NT2/D1 (cell line): ENCODE results near the gene MIGA2.
A peak's percentile ranks its signal among the peaks of the same experiment; 100 is the strongest.

Experiments used
- DNase-seq: peaks from one replicate; pipeline ENCODE4 v3.0.0-alpha.2; 2011; ENCODE audit warnings: low read depth, low spot score
- H3K27me3 ChIP-seq: 2 replicates; pipeline ENCODE4 v1.6.0; 2011; ENCODE audit warnings: mild to moderate bottlenecking; ENCODE audit not compliant: insufficient read length, insufficient read depth
- H3K36me3 ChIP-seq: 2 replicates; pipeline ENCODE4 v1.6.1; 2011; ENCODE audit warnings: mild to moderate bottlenecking, low read length, mixed read lengths; ENCODE audit not compliant: insufficient read depth, insufficient read length
- H3K4me1 ChIP-seq: 2 replicates; pipeline ENCODE4 v1.5.1; 2011; ENCODE audit not compliant: insufficient read depth, insufficient read length
- H3K4me3 ChIP-seq: 2 replicates; pipeline ENCODE4 v1.5.1; 2011; ENCODE audit warnings: low read depth; ENCODE audit not compliant: insufficient read length
- H3K9ac ChIP-seq: 2 replicates; pipeline ENCODE4 v1.6.0; 2011; ENCODE audit warnings: low read depth; ENCODE audit not compliant: insufficient read length
- H3K9me3 ChIP-seq: 2 replicates; pipeline ENCODE4 v1.5.1; 2011; ENCODE audit warnings: mild to moderate bottlenecking, low read length; ENCODE audit not compliant: insufficient read depth
- SUZ12 ChIP-seq: IDR thresholded peaks from 2 replicates; pipeline ENCODE4 v1.6.1; 2011; ENCODE audit not compliant: insufficient read length, insufficient read depth; ENCODE audit errors: extremely low read depth
- YY1 ChIP-seq: IDR thresholded peaks from 2 replicates; pipeline ENCODE4 v1.6.1; 2011; ENCODE audit not compliant: insufficient read length, insufficient read depth
- ZNF274 ChIP-seq: IDR thresholded peaks from 2 replicates; pipeline ENCODE4 v1.6.1; 2011; ENCODE audit warnings: mild to moderate bottlenecking, low read depth, low read length

The MIGA2 gene

GRCh38 chr9:129012893-129013448, 23.5 kb upstream of the MIGA2 start:
- peaks cover 64% of the 10 kb centered on the region for H3K36me3 ChIP-seq

GRCh38 chr9:129013674-129014073, 22.8 kb upstream of the MIGA2 start:
- DNase-seq, result no peak
- Histone ChIP-seq H3K9me3 (no peaks in the 10 kb centered on the region), H3K9ac (no peak overlapping the region), H3K36me3 (peaks cover 57% of the 10 kb centered on the region), H3K27me3 (no peaks in the 10 kb centered on the region), H3K4me3 (no peak overlapping the region), H3K4me1 (peaks cover 23% of the 10 kb centered on the region)
- TF ChIP-seq YY1 (no peak), ZNF274 (no peak), SUZ12 (no peak)

More at GRCh38 chr9:129012893-129013448, 23.5 kb upstream of the MIGA2 start:
- Histone ChIP-seq H3K9me3 (no peaks in the 10 kb centered on the region), H3K4me3 (no peak overlapping the region), H3K9ac (no peak overlapping the region), H3K27me3 (no peaks in the 10 kb centered on the region), H3K4me1 (peaks cover 29% of the 10 kb centered on the region)
- DNase-seq, result no peak
- no peak for TF ChIP-seq YY1
- no peak for TF ChIP-seq ZNF274
- no peak for TF ChIP-seq SUZ12

GRCh38 chr9:129014124-129014523, 22.3 kb upstream of the MIGA2 start:
- H3K4me1 ChIP-seq, result peaks cover 22% of the 10 kb centered on the region
- no peak overlapping the region for H3K4me3 ChIP-seq
- peaks cover 54% of the 10 kb centered on the region for H3K36me3 ChIP-seq
- TF ChIP-seq ZNF274 (no peak), SUZ12 (no peak), YY1 (no peak)
- no peak overlapping the region for H3K9ac ChIP-seq
- no peaks in the 10 kb centered on the region for H3K27me3 ChIP-seq
- DNase-seq, result no peak
- H3K9me3 ChIP-seq, result no peaks in the 10 kb centered on the region

- Histone ChIP-seq H3K36me3 (peaks cover 53% of the 10 kb centered on the region), H3K9me3 (no peaks in the 10 kb centered on the region), H3K4me1 (peaks cover 20% of the 10 kb centered on the region), H3K9ac (no peak overlapping the region), H3K27me3 (no peaks in the 10 kb centered on the region), H3K4me3 (no peak overlapping the region)
- DNase-seq, result no peak
- no peak for TF ChIP-seq YY1
- TF ChIP-seq SUZ12, result no peak
- no peak for TF ChIP-seq ZNF274
Observed at GRCh38 chr9:129014608-129015007, 21.8 kb upstream of the MIGA2 start.

- H3K4me1 ChIP-seq, result peaks cover 20% of the 10 kb centered on the region
- no peak for DNase-seq
- no peaks in the 10 kb centered on the region for H3K9me3 ChIP-seq
- no peak overlapping the region for H3K4me3 ChIP-seq
- no peaks in the 10 kb centered on the region for H3K27me3 ChIP-seq
- peaks cover 6% of the 10 kb centered on the region for H3K36me3 ChIP-seq
- no peak for TF ChIP-seq ZNF274
- no peak for TF ChIP-seq YY1
- no peak for TF ChIP-seq SUZ12
- H3K9ac ChIP-seq, result no peak overlapping the region
Observed at GRCh38 chr9:129021091-129021490, 15.3 kb upstream of the MIGA2 start.

- no peaks in the 10 kb centered on the region for H3K27me3 ChIP-seq
- H3K9ac ChIP-seq, result no peak overlapping the region
- no peak for DNase-seq
- no peak for TF ChIP-seq SUZ12
- no peaks in the 10 kb centered on the region for H3K9me3 ChIP-seq
- H3K36me3 ChIP-seq, result peaks cover 6% of the 10 kb centered on the region
- peaks cover 21% of the 10 kb centered on the region for H3K4me1 ChIP-seq
- H3K4me3 ChIP-seq, result no peak overlapping the region
Observed at GRCh38 chr9:129022037-129022436, 14.4 kb upstream of the MIGA2 start.

- no peak overlapping the region for H3K4me3 ChIP-seq
- H3K4me1 ChIP-seq, result peaks cover 26% of the 10 kb centered on the region
- no peaks in the 10 kb centered on the region for H3K9me3 ChIP-seq
- H3K9ac ChIP-seq, result peak overlapping the region; percentile 33
- H3K27me3 ChIP-seq, result no peaks in the 10 kb centered on the region
- peaks cover 6% of the 10 kb centered on the region for H3K36me3 ChIP-seq
- no peak for DNase-seq
- no peak for TF ChIP-seq YY1
- TF ChIP-seq SUZ12, result no peak
- no peak for TF ChIP-seq ZNF274
Observed at GRCh38 chr9:129023036-129023907, 13.2 kb upstream of the MIGA2 start.

- TF ChIP-seq ZNF274 (no peak), YY1 (no peak), SUZ12 (no peak)
Observed at GRCh38 chr9:129023908-129024233, 12.6 kb upstream of the MIGA2 start.

More at GRCh38 chr9:129023908-129024233, 12.6 kb upstream of the MIGA2 start:
- H3K27me3 ChIP-seq, result no peaks in the 10 kb centered on the region
- no peak overlapping the region for H3K4me3 ChIP-seq
- H3K9me3 ChIP-seq, result no peaks in the 10 kb centered on the region
- peaks cover 6% of the 10 kb centered on the region for H3K36me3 ChIP-seq
- H3K9ac ChIP-seq, result peak overlapping the region; percentile 16
- DNase-seq, result no peak
- peaks cover 26% of the 10 kb centered on the region for H3K4me1 ChIP-seq
